HCT116 (cell line): ENCODE results near the gene ASB4. TPM values are rescaled to one million over a fixed set of nuclear protein-coding genes. Genes with fewer than 3 reads are reported as not detected.

ENCODE experiments used
- ATAC-seq: fragments of 200-7000 bp; cut with Tn5 transposase; 2 replicates; pipeline ENCODE4 v1.9.1; 2020; ENCODE audit warnings: mild to moderate bottlenecking, moderate library complexity
- BruUV-seq: library from RNA; stranded (reverse); fragments of 400-500 nt; replicated peaks from 2 replicates; lab custom pipeline; 2021; lab: Mats Ljungman, UMichigan
- CTCF ChIA-PET: fragments of 300-600 bp; sonication (Branson Sonifier 250); formaldehyde crosslinking; loops from one replicate; lab custom pipeline; 2021; ENCODE audit warnings: antibody characterized with exemption; lab: Charles Lee
- POLR2A ChIA-PET: fragments of 300-600, 350-600 bp; sonication (Branson Sonifier 250); formaldehyde crosslinking; loops from one replicate; lab custom pipeline; 2021; ENCODE audit warnings: antibody characterized with exemption; lab: Charles Lee
- RAD21 ChIA-PET, 2 experiments: fragments of 300-600 bp; sonication (Branson Sonifier 250); formaldehyde crosslinking; loops; one replicate each; lab custom pipeline; 2023; ENCODE audit warnings: low total read pairs in 2 of 2; ENCODE audit not compliant: uncharacterized antibody in 2 of 2, unreplicated experiment in 2 of 2, low non-redundant PET in 1 of 2; lab: Charles Lee
- DNase-seq: peaks from one replicate; pipeline ENCODE4 v3.0.0-alpha.2; 2010; ENCODE audit warnings: low read depth, low spot score
- H2AFZ ChIP-seq: fragments of 200-600 bp; shearing (Covaris generic), sonication (generic); 2 replicates; pipeline ENCODE4 v1.6.1; 2017; ENCODE audit warnings: low read depth, mixed run types, mixed read lengths, antibody characterized with exemption, low read length; ENCODE audit not compliant: poor library complexity, severe bottlenecking
- H3K27ac ChIP-seq: 2 replicates; pipeline ENCODE4 v1.5.1; 2012; ENCODE audit warnings: low read depth, low read length
- H3K27me3 ChIP-seq: fragments of 200-600 bp; sonication (generic); 2 replicates; pipeline ENCODE4 v1.6.1; 2016; ENCODE audit warnings: mixed run types, low read length, mixed read lengths; ENCODE audit not compliant: insufficient read depth
- H3K36me3 ChIP-seq, 2 experiments: fragments of 200-500 bp in 1 of 2; fragments of 200-600 bp in 1 of 2; sonication (Bioruptor generic) in 1 of 2; sonication (generic) in 1 of 2; 2 replicates each; pipeline versions ENCODE4 v1.5.1 to v1.6.1; 2014 to 2016; ENCODE audit warnings: low read length in 2 of 2, inconsistent platforms in 1 of 2, mixed read lengths in 1 of 2, mixed run types in 1 of 2; ENCODE audit not compliant: insufficient read depth in 2 of 2, control insufficient read depth in 1 of 2
- H3K4me1 ChIP-seq, 2 experiments: fragments of 200-600 bp in 1 of 2; sonication (generic) in 1 of 2; 2 replicates each; pipeline versions ENCODE4 v1.5.1 to v1.6.1; 2012 to 2017; ENCODE audit warnings: low read length in 2 of 2, inconsistent platforms in 1 of 2, mild to moderate bottlenecking in 1 of 2, mixed read lengths in 1 of 2, mixed run types in 1 of 2, moderate library complexity in 1 of 2; ENCODE audit not compliant: insufficient read depth in 2 of 2, control insufficient read depth in 1 of 2
- H3K4me2 ChIP-seq: fragments of 200-600 bp; sonication (generic); 2 replicates; pipeline ENCODE4 v1.6.1; 2017; ENCODE audit warnings: mixed run types, low read length, mixed read lengths
- H3K4me3 ChIP-seq, 2 experiments: fragments of 200-600 bp in 1 of 2; sonication (generic) in 1 of 2; replicated peaks in 1 of 2; 2 replicates each; pipeline ENCODE4 v1.5.1; 2011 to 2016; ENCODE audit warnings: low read length in 2 of 2, control low read depth in 1 of 2, low read depth in 1 of 2, mild to moderate bottlenecking in 1 of 2, mixed read lengths in 1 of 2, mixed run types in 1 of 2
- H3K79me2 ChIP-seq: fragments of 200-600 bp; sonication (generic); 2 replicates; pipeline ENCODE4 v1.6.1; 2017; ENCODE audit warnings: mild to moderate bottlenecking, mixed run types, low read length, moderate library complexity, mixed read lengths; ENCODE audit not compliant: insufficient read depth
- H3K9ac ChIP-seq: fragments of 200-600 bp; sonication (generic); 2 replicates; pipeline ENCODE4 v1.6.1; 2016; ENCODE audit warnings: low read length, mixed read lengths
- H3K9me2 ChIP-seq: fragments of 200-600 bp; sonication (generic), shearing (Covaris generic); 2 replicates; pipeline ENCODE4 v1.6.1; 2017; ENCODE audit warnings: mixed run types, mild to moderate bottlenecking, moderate library complexity; ENCODE audit not compliant: insufficient read depth
- H3K9me3 ChIP-seq, 2 experiments: fragments of 200-500 bp in 1 of 2; fragments of 200-600 bp in 1 of 2; sonication (Bioruptor generic) in 1 of 2; sonication (generic) in 1 of 2; 2 replicates each; pipeline ENCODE4 v1.6.1; 2014 to 2017; ENCODE audit warnings: low read length in 2 of 2, mixed read lengths in 2 of 2, inconsistent platforms in 1 of 2, low read depth in 1 of 2, mild to moderate bottlenecking in 1 of 2, mixed run types in 1 of 2, moderate library complexity in 1 of 2; ENCODE audit not compliant: control insufficient read depth in 1 of 2, insufficient read depth in 1 of 2
- H4K20me1 ChIP-seq: fragments of 200-600 bp; sonication (generic), shearing (Covaris generic); 2 replicates; pipeline ENCODE4 v1.6.1; 2017; ENCODE audit warnings: mixed run types, mild to moderate bottlenecking, moderate library complexity; ENCODE audit not compliant: insufficient read depth
- CBX3 ChIP-seq: IDR thresholded peaks from 2 replicates; pipeline ENCODE4 v1.6.1; 2012; ENCODE audit warnings: low read depth
- SIN3A ChIP-seq: IDR thresholded peaks from 2 replicates; pipeline ENCODE4 v1.6.1; 2012; ENCODE audit warnings: low read depth
- TCF7L2 ChIP-seq: IDR thresholded peaks from 2 replicates; pipeline ENCODE4 v1.7.0; 2011; ENCODE audit warnings: borderline replicate concordance, inconsistent platforms; ENCODE audit not compliant: insufficient read depth, insufficient read length; ENCODE audit errors: extremely low read depth
- intact Hi-C: fragments of 100-400 bp; cut with micrococcal nuclease; formaldehyde crosslinking; loops from 2 replicates; pipeline ENCODE4 v1.10.0; 2022
- total RNA-seq: library from RNA; stranded (reverse); gene quantifications from one replicate; pipeline ENCODE4 v1.2.1, GENCODE V29; 2021; ENCODE audit not compliant: unreplicated experiment
- TF ChIP-seq, protein P1 (sequence below): IDR thresholded peaks from 2 replicates; pipeline ENCODE4 v1.6.1; 2012; ENCODE audit warnings: low read depth

Gene ASB4
- total RNA-seq, 1 experiment from 2014 or later: 0.12 TPM

DNA sequence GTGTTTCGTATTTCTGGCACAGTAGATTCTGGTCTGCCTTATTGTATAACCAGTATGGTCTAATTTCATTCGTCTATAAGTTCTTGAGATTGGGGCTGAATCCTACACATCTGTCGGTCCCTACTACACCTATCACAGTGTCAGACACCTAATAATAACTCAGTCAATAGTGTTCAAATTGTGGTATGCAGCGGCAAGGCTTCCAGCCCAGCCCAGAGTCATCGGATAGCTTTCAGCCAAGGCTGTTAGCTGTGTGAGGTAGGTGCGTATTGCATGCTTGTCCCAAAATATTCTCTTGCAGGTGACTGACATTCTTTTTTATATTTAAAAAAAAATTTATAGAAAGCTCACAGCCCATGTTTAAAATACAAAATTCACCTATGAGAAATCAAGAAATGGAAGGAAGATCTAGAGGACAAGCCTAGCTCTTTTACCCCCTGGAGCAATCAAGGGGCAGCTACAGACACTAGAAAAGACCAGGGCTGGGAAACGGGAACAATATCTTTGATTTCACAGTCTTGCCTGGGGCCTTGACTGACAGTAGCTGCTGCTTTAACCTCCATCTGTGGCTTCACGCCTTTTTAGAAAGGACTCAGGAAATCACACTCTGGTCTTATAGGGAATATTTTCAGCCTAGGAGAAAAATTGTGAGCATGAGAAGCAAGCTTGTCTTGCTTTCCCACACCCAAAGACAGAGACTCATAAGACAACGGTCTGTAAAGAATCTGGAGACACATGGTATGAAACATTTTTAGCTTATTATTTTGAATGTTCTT, 9.5 kb upstream of the ASB4 start:
- H3K4me3 ChIP-seq: no peak overlapping the region
- no peaks in the 10 kb centered on the region for H4K20me1 ChIP-seq
- no peaks in the 10 kb centered on the region for H3K9me2 ChIP-seq
- H3K27me3 ChIP-seq: no peaks in the 10 kb centered on the region
- no peak overlapping the region for H3K9ac ChIP-seq
- DNase-seq (no peak), ATAC-seq (no peak)
- no peak overlapping the region for H3K27ac ChIP-seq
- TF ChIP-seq, protein P1, sequence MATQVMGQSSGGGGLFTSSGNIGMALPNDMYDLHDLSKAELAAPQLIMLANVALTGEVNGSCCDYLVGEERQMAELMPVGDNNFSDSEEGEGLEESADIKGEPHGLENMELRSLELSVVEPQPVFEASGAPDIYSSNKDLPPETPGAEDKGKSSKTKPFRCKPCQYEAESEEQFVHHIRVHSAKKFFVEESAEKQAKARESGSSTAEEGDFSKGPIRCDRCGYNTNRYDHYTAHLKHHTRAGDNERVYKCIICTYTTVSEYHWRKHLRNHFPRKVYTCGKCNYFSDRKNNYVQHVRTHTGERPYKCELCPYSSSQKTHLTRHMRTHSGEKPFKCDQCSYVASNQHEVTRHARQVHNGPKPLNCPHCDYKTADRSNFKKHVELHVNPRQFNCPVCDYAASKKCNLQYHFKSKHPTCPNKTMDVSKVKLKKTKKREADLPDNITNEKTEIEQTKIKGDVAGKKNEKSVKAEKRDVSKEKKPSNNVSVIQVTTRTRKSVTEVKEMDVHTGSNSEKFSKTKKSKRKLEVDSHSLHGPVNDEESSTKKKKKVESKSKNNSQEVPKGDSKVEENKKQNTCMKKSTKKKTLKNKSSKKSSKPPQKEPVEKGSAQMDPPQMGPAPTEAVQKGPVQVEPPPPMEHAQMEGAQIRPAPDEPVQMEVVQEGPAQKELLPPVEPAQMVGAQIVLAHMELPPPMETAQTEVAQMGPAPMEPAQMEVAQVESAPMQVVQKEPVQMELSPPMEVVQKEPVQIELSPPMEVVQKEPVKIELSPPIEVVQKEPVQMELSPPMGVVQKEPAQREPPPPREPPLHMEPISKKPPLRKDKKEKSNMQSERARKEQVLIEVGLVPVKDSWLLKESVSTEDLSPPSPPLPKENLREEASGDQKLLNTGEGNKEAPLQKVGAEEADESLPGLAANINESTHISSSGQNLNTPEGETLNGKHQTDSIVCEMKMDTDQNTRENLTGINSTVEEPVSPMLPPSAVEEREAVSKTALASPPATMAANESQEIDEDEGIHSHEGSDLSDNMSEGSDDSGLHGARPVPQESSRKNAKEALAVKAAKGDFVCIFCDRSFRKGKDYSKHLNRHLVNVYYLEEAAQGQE: no peak
- no peak for TF ChIP-seq SIN3A
- TF ChIP-seq CBX3: no peak
- TF ChIP-seq TCF7L2: no peak
- H3K4me2 ChIP-seq: peak overlapping the region; percentile 7; the same call in 1 of the 2 replicates
- ChIA-PET CTCF (interaction anchor here (0.7 to 4.9 kb wide), 20 partner anchors 9 to 1187 kb away, joined by 3 to 26 read pairs (median 5); partner anchors contain the start of genes COL1A2, PON2 and PON3), POLR2A (interaction anchor here (0.5 kb wide), 1 partner anchor 384 kb away, joined by 3 read pairs; no protein-coding TSS in a partner anchor), RAD21 (interaction anchor here (0.6 to 0.9 kb wide), 3 partner anchors 228 to 1027 kb away, joined by 3 to 4 read pairs (median 3); no protein-coding TSS in a partner anchor)
- BruUV-seq: no TSS peak
- H2AFZ ChIP-seq: peak overlapping the region; percentile 99
- intact Hi-C loops: loop anchor here (2.0 to 10.0 kb wide), 3 partner anchors 821 to 1187 kb away; partner anchors contain the start of gene SGCE
- H3K36me3 ChIP-seq: no peaks in the 10 kb centered on the region
- H3K79me2 ChIP-seq: no peaks in the 10 kb centered on the region
- peaks cover 1 to 6% of the 10 kb centered on the region in 2 experiments; a peak in 1 of 4 replicates for H3K4me1 ChIP-seq
- H3K9me3 ChIP-seq: no peaks in the 10 kb centered on the region
